GOT3 (cell line): ENCODE results near the gene CCL11.

Source experiments
- DNase-seq: peaks from one replicate; lab custom pipeline; 2025; ENCODE audit warnings: mixed read lengths; lab: John Stamatoyannopoulos, UW

CCL11 gene

DNA sequence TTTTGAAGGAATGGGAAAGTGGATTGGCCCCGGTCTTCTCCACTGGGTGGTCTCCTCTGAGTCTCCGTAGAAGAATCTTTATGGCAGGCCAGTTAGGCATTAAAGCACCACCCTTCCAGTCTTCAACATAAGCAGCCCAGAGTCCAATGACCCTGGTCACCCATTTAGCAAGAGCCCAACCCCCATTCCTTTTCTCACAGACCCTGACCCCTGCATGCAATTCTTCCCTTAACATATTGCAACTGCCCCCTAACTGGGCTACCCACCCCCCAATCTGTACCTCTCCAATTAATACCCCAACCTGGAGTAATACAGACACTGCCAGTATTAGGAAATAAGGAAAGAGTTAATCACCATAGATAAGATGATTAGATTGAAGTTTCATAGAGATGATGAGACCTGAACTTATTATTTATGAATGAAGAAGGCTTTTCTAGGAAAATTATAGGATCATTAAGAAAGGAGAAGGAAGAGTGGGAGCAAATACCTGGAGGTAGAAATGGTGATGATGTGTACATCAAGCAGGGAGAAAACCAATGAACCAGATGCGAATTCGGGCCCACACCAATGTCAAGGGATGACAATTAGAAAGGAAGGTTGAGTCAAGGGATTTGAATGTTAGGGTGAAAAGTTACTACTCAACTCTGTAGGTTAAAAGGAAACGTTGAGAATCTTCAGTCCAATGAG, 28.1 kb upstream of the CCL11 start:
- DNase-seq: no peak

GRCh38 chr17:34257986-34258326, 27.6 kb upstream of the CCL11 start:
- no peak for DNase-seq

DNA sequence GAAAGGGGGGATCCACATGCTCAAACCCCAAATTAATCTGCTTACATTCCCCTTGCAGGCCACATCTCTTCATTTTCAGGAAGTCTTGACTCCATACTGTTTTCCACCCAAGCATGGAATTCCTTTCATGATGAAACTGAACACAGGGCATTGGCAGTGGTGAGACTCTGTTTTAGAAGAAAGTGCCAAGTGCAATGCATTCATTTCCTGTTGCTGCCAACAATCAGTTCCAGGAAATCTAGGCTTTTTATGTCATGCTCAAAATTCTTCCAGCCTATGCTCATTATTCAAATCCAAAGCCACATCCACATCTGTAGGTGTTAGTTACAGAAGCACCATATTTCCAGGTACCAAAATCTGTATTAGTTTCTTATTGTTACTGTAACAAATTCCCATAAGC, 26.4 kb upstream of the CCL11 start:
- DNase-seq: no peak

DNA sequence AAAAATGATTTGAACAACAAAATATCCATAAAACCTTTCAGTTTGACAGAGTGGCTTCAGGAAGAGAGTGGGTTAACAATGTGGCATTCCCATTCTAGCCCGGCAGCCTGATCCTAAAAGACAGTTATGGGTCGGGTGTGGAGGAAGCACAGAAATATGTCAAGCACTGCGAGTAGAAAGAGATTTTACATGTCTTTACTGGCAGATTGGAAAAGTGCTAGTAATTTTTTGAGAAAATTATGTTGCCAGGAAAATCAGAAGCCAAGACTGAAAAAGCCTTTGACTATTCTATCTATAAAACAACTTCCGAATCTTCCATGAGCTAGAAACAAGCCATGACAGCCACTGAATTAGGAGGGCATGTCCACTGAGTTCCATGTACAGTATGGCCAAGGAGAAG, 24.7 kb upstream of the CCL11 start:
- DNase-seq: no peak

- no peak for DNase-seq
Observed at GRCh38 chr17:34261568-34262337, 23.8 kb upstream of the CCL11 start.

DNA sequence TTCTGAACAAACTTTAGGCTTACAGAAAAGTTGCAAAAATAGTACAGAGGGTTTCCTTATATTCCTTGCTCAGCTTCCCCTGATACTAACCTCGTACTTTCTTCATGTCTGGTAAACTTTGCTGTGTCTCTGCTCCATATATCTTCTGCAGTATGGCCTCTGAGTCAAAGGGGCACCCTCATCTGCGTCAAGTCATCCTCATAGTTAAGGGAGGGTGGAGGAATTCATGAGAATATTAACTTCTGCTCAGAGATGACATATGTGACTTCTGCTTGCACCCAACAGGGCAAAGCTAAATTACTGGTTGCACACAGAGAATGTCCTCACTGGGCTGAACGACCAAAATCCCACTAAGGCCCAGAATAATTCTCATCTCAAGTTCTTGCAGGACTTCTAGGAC, 19.8 kb upstream of the CCL11 start:
- DNase-seq: no peak

- no peak for DNase-seq
Observed at GRCh38 chr17:34269969-34270368, 15.6 kb upstream of the CCL11 start, which contains the start of gene CCL7. Gene CCL7 (plus strand): TSS chr17:34270221. CDS start chr17:34270291, 70 bp downstream.

DNA sequence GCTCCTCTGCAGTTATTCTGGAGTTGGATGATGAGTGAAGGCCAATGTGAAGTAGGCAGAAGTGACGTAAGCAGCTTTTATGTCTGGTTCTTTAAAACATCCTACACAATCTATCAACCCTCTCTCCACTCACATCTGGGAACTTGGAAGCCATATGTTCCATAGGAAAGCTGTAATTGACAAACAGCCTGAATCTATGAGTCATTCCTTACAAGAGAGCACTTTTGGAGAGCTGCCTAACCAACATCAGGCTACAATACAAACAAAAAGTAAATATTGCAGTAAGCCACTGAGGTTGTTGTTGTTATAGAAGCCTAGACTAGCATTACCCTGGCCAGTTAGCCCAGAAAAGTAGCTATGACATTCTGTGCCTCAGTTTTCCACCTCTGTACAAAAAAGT, 9.7 kb upstream of the CCL11 start:
- DNase-seq: no peak

GRCh38 chr17:34276826-34277225, 8.7 kb upstream of the CCL11 start:
- no peak for DNase-seq

GRCh38 chr17:34283571-34283970, 2.0 kb upstream of the CCL11 start:
- no peak for DNase-seq

GRCh38 chr17:34287875-34288274, 2.3 kb downstream of the CCL11 start:
- DNase-seq: no peak

GRCh38 chr17:34290586-34290985, 5.0 kb downstream of the CCL11 start:
- DNase-seq: no peak

DNA sequence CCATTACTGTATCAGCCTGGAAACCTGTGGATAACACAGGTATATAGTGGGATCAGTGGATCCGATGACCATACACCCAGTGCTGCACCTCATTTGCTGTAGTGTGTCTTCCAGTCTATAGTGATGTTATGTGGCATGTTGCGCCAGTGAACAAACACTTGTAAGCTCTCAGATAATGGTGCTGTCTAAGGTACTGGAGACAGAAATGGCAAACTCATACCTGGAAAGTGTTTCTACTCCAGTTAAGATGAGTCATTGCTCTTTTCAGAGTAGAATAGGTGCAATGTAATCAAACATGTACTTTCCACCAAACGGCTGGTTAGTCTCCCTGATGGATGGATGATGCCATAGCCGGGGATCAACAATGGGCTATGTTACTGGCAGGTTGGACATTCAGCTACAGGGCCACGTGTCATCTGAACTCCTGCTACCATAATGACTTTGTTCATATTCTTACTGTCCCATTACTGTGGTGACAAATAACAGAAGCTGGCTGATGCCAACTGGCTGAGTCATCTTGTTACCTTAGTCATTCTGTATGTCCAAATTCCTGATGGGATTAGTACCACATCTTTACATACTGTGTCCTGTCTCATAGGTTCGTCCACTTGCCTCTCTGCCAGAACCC, 6.3 kb downstream of the CCL11 start:
- no peak for DNase-seq

GRCh38 chr17:34299027-34299426, 13.5 kb downstream of the CCL11 start:
- no peak for DNase-seq

GRCh38 chr17:34299956-34300577, 14.5 kb downstream of the CCL11 start:
- DNase-seq: no peak

DNA sequence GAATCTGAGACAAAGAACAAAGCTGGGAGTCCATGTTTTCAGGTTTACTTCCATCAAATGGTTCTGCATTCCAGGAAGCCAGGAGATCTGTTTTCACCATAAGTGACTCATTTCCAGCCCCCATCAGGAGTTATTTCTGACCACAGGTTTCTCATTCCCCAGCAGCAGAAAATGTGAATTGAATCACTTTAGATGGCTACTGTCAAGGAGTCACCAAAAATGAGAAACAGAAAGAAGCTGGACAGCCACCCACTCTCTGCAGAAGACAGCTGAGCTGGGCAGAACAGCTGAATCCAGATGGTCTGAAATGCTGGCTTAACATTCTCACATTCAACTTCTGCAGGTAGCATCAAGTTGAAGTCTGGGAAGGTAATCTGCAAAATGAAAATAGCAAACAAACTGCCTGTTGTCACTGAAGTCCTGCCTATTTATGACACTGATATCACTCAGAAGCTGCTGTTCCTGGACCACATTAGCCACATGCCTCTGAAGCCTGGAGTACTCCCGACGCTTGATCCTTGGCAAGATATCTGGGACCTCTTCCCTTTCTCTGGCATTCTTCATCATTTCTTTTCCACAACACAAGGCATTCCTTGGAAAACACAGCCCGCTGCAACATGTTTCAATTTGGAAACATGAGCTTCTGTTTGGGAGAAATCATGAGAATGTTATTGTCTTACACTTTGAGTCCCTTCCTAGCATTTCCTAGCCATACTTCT, 15.3 kb downstream of the CCL11 start:
- DNase-seq: no peak

DNA sequence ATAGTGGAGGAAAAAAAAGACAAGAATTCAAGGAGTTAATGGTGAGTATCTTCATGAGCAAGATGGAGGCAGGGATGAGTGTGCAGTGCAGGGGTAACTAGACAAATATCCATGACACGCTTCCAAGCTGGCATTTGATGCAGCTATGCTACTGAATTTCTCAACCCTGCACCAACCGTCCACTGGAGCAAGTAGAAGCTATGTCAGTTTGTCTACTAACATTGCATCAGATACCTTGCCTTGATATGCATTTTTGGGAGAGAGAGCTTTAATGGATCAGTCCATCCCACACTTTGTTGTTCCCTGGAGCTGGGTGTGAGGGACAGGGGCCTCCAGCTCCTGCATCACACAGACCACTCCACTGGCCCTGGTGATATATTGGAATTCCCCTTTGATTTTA, 16.4 kb downstream of the CCL11 start:
- DNase-seq: no peak

GRCh38 chr17:34302636-34303035, 17.1 kb downstream of the CCL11 start:
- no peak for DNase-seq

DNA sequence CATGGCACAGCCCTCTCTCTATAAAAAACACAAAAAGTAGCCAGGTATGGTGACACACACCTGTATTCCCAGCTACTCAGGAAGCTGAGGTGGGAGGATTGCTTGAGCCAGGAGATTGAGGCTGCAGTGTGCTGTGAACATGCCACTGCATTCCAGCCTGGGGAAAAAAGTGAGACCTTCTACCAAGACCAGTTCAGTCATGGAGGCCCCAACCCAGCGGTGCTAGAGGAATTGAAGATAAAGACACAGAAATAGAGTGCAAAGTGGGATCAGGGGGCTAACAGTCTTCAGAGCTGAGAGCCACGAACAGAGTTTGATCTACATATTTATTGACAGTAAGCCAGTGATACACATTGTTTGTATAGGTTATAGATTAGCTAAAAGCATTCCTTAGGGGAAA, 18.1 kb downstream of the CCL11 start:
- no peak for DNase-seq

DNA sequence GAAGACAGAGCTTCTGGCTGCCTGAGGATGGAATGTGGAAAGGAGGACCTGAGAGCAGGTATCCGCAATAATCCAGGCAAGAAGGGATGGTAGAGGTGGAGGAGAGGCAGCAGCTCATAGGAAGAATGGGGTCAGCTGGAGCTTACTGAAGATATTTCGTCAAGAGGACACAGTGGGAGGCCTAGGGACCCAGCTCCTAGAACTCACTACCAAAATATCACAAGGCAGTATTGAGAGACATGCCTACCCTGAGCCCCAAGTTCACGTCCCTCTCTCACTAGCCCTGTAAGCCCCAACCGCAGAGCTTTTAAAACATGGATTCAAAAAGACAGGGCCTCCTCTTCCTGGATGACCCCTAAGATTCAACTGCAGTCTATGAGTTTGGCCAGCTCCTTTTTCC, 19.5 kb downstream of the CCL11 start:
- no peak for DNase-seq

- DNase-seq: no peak
Observed at GRCh38 chr17:34305606-34306005, 20.1 kb downstream of the CCL11 start.

GRCh38 chr17:34306466-34306865, 20.9 kb downstream of the CCL11 start:
- no peak for DNase-seq
